Aorta (tissue), 5 donors: ENCODE results near the gene MAP3K9. TPM values are rescaled to one million over a fixed set of nuclear protein-coding genes. Genes with fewer than 3 reads are reported as not detected.
A peak's percentile ranks its signal among the peaks of the same experiment; 100 is the strongest.

ENCODE experiments used
- ATAC-seq: fragments of 200-7000 bp; cut with Tn5 transposase; one replicate; pipeline ENCODE4 v1.9.1; 2022; ENCODE audit warnings: moderate library complexity; ENCODE audit not compliant: low FRiP score
- DNase-seq, 2 donors: peaks; one replicate each; pipeline ENCODE4 v3.0.0-alpha.2; 2020
- H3K27ac ChIP-seq, 2 donors: one replicate each; pipeline ENCODE4 v1.5.1; 2013; ENCODE audit warnings: low read length in 2 of 2, mild to moderate bottlenecking in 2 of 2, moderate library complexity in 2 of 2, control low read depth in 1 of 2, inconsistent platforms in 1 of 2, low read depth in 1 of 2
- H3K27me3 ChIP-seq, 2 donors: one replicate each; pipeline ENCODE4 v1.6.1; 2013; ENCODE audit warnings: control low read depth in 1 of 2, low read length in 1 of 2, mild to moderate bottlenecking in 1 of 2, moderate library complexity in 1 of 2; ENCODE audit not compliant: insufficient read depth in 2 of 2, control insufficient read depth in 1 of 2
- H3K36me3 ChIP-seq, 2 donors: one replicate each; pipeline ENCODE4 v1.6.1; 2013; ENCODE audit warnings: control low read depth in 1 of 2, low read length in 1 of 2, mild to moderate bottlenecking in 1 of 2; ENCODE audit not compliant: insufficient read depth in 2 of 2, control insufficient read depth in 1 of 2
- H3K4me1 ChIP-seq, 2 donors: one replicate each; pipeline ENCODE4 v1.6.1; 2013; ENCODE audit warnings: low read length in 2 of 2, control low read depth in 1 of 2, mild to moderate bottlenecking in 1 of 2, moderate library complexity in 1 of 2; ENCODE audit not compliant: insufficient read depth in 2 of 2, control insufficient read depth in 1 of 2
- H3K4me3 ChIP-seq, 2 donors: one replicate each; pipeline ENCODE4 v1.5.1; 2013; ENCODE audit warnings: low read length in 2 of 2, control low read depth in 1 of 2, mild to moderate bottlenecking in 1 of 2
- H3K9me3 ChIP-seq: one replicate; pipeline ENCODE4 v1.6.1; 2013; ENCODE audit warnings: mild to moderate bottlenecking, low read length; ENCODE audit not compliant: control insufficient read depth
- WGBS, 2 donors: extraction: QIAGEN DNeasy Blood & Tissue Kit; methylation state at CpG; one replicate each; pipeline ENCODE4 v1.1.7; 2013; 5-methylcytosine and 5-hydroxymethylcytosine counted together
- intact Hi-C, 2 donors: fragments of 100-400 bp; cut with DNase I; formaldehyde crosslinking; loops; one replicate each; pipeline versions ENCODE4 v1.14.2 to v1.15.0; 2022
- polyA plus RNA-seq, 2 donors: library from polyadenylated mRNA; stranded (reverse); fragments of 200-250 nt; gene quantifications; one replicate each; pipeline ENCODE4 v1.2.3, GENCODE V29; 2013
- total RNA-seq, 2 donors: library from RNA; stranded (reverse); fragmentation: NEBNext Ultra II Directional; extraction: Animal tissue kit (Norgen Biotek cat#: 25700); gene quantifications; one replicate each; pipeline ENCODE4 v1.2.1, GENCODE V29; 2021
- donor health status: healthy with polysubstance abuse.
- donor health status: Bipolar disorder and iron deficiency.
- donor health status: DM: no; HTN: no; CAD: no.
- donor health status: DM: no; HTN: no; CAD: no.
- donor health status: DM: yes; HTN: yes; CAD: no.

The MAP3K9 gene
- total and polyA plus RNA-seq, 4 donors, result 0.20 to 1.5 (median 0.73) TPM

DNA sequence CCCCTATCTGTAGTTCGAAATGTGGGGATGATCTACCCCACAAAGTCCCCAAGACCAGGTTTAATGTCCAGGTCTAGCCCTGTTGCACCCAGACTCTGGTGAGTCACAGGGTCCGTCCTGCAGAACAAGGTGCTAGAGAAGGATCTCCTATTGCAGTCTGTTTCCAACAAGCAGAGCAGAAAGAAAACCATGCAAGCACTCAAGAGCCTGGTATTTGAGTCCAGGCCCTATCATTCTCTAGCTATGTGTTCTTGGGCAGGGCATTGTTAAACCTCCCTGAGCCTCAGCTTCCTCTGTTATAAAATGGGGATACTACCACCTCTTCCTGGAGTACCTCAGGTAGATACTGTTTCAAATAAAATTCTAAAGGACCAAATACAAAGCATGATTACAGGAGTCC is 24.4 kb downstream of the MAP3K9 start:
- 78 to 86% methylated on average over 2 of the region's 2 CpGs for WGBS, 2 donors
- H3K9me3 ChIP-seq, result no peaks in the 10 kb centered on the region
- H3K4me3 ChIP-seq, result no peak overlapping the region
- no peaks in the 10 kb centered on the region for H3K27me3 ChIP-seq
- no peaks in the 10 kb centered on the region for H3K4me1 ChIP-seq
- DNase-seq (no peak), ATAC-seq (no peak)
- intact Hi-C loops, result no loop called here
- no peak overlapping the region for H3K27ac ChIP-seq
- H3K36me3 ChIP-seq, result no peaks in the 10 kb centered on the region

- 76 to 86% methylated on average over 2 of the region's 2 CpGs for WGBS, 2 donors
- Histone ChIP-seq H3K4me1 (no peaks in the 10 kb centered on the region), H3K27ac (no peak overlapping the region), H3K36me3 (no peaks in the 10 kb centered on the region), H3K27me3 (no peaks in the 10 kb centered on the region), H3K4me3 (no peak overlapping the region), H3K9me3 (no peaks in the 10 kb centered on the region)
- intact Hi-C loops, result no loop called here
- no peak for ATAC-seq
- DNase-seq, result no peak
Measured at GRCh38 chr14:70782361-70782760, 27.0 kb downstream of the MAP3K9 start.

DNA sequence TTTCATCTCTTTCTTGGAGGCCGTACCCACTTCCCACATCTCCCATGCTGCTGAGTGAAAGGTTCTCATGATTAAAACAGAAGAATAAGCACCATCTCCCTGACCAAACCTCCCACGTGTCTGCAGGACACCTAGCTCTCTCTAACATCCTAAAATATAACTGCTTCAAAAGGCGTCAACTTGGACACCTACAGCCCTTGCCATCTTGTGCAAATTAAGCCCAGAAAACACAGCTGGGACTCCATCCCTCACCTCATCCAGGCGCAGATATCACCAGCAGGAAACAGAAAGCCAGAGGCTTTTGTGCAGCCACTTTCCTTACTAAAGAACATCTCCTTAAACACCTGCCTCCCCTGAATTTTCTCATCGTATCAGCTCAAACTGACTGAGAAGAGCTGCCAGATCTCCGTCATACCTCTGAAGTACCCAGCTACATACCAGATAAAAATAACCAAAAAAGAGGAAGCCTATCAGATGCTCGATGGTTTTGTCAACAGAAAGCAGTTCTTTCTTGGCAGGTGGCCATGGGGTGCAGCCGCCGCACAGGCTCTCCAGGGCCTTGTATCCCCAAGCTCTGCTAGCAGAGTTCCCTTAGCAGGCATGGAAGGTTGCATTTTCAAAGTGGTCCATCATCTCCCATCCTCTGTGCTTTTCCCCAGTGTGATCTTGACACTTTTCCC is 28.8 kb downstream of the MAP3K9 start:
- intact Hi-C loops, result no loop called here
- Histone ChIP-seq H3K27ac (no peak overlapping the region), H3K4me1 (no peaks in the 10 kb centered on the region), H3K36me3 (no peaks in the 10 kb centered on the region), H3K4me3 (no peak overlapping the region), H3K27me3 (no peaks in the 10 kb centered on the region), H3K9me3 (no peaks in the 10 kb centered on the region)
- WGBS, 2 donors, result 44 to 45% methylated on average over 9 of the region's 9 CpGs
- peak in 1 of 2 donors; percentile 69 for DNase-seq
- ATAC-seq, result no peak

DNA sequence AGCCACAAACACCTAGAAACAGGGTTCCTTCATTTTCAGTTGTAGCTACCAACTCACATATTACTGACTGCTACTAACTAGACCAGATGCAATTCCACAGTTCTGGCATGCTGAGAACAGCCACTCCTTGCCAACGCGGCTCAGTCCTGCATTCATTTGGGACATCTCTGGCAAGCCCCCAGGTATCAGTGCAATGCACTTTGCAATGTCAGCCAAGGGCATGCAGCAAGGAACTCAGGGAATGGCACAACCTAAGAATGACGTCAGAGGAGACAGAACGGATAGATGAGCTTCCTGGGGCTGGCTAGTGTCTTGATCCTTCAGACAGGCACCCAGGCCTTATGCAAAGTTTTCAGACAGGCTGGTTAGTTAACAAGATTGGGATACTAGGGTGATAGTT is 29.6 kb downstream of the MAP3K9 start:
- ATAC-seq, result no peak
- Histone ChIP-seq H3K27me3 (no peaks in the 10 kb centered on the region), H3K4me3 (no peak overlapping the region), H3K9me3 (no peaks in the 10 kb centered on the region), H3K36me3 (no peaks in the 10 kb centered on the region), H3K4me1 (no peaks in the 10 kb centered on the region), H3K27ac (no peak overlapping the region)
- intact Hi-C loops, result no loop called here
- WGBS, 2 donors, result 79 to 85% methylated on average over 4 of the region's 4 CpGs
- no peak for DNase-seq

DNA sequence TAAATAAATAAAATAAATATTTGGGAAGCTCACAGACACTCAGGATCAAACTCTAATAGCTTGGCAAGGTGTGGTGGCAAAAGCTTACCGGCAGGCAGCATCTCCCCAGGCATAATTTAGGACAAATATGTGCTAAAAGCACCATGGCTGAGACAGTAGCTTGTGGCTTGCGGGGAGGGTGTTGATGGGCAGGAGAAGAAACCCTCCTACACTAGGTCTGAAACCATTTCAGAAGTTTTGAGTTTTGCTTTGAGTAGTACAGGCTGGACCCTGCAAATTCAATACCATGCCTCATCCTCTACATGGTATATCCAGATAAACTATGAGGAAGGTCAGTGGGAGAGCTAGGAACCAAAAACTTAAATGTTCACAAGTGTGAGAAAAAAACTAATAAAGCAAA is 33.1 kb downstream of the MAP3K9 start:
- no peak overlapping the region for H3K27ac ChIP-seq
- no peaks in the 10 kb centered on the region for H3K4me1 ChIP-seq
- H3K36me3 ChIP-seq, result no peaks in the 10 kb centered on the region
- no peak for ATAC-seq
- no peaks in the 10 kb centered on the region for H3K27me3 ChIP-seq
- H3K9me3 ChIP-seq, result no peaks in the 10 kb centered on the region
- no peak overlapping the region for H3K4me3 ChIP-seq
- 95 to 99% methylated on average over 2 of the region's 2 CpGs for WGBS, 2 donors
- no peak for DNase-seq
- intact Hi-C loops, result no loop called here

- 76 to 84% methylated on average over 3 of the region's 3 CpGs for WGBS, 2 donors
- DNase-seq (no peak), ATAC-seq (no peak)
- H3K9me3 ChIP-seq, result no peaks in the 10 kb centered on the region
- H3K4me3 ChIP-seq, result no peak overlapping the region
- intact Hi-C loops, result no loop called here
- H3K27me3 ChIP-seq, result no peaks in the 10 kb centered on the region
- H3K36me3 ChIP-seq, result no peaks in the 10 kb centered on the region
- H3K27ac ChIP-seq, result no peak overlapping the region
- H3K4me1 ChIP-seq, result no peaks in the 10 kb centered on the region
Measured at GRCh38 chr14:70773182-70773862, 36.0 kb downstream of the MAP3K9 start.

- no peak overlapping the region for H3K27ac ChIP-seq
- WGBS, 2 donors, result 51 to 54% methylated on average over 15 of the region's 15 CpGs
- ATAC-seq, result no peak
Measured at GRCh38 chr14:70771781-70772212, 37.5 kb downstream of the MAP3K9 start.

GRCh38 chr14:70770490-70770889 is 38.8 kb downstream of the MAP3K9 start:
- 78 to 81% methylated on average over 7 of the region's 7 CpGs for WGBS, 2 donors

More at GRCh38 chr14:70771781-70772212, 37.5 kb downstream of the MAP3K9 start:
- peak in 1 of 2 donors; percentile 50 for DNase-seq
- intact Hi-C loops, result no loop called here
- H3K36me3 ChIP-seq, result no peaks in the 10 kb centered on the region
- no peaks in the 10 kb centered on the region for H3K27me3 ChIP-seq
- H3K9me3 ChIP-seq, result no peaks in the 10 kb centered on the region
- no peak overlapping the region for H3K4me3 ChIP-seq
- H3K4me1 ChIP-seq, result no peaks in the 10 kb centered on the region

GRCh38 chr14:70759398-70759797 is 49.9 kb downstream of the MAP3K9 start:
- no peak for DNase-seq
- Histone ChIP-seq H3K9me3 (no peaks in the 10 kb centered on the region), H3K27ac (no peak overlapping the region), H3K4me3 (no peak overlapping the region), H3K36me3 (no peaks in the 10 kb centered on the region), H3K4me1 (no peaks in the 10 kb centered on the region), H3K27me3 (no peaks in the 10 kb centered on the region)
- no peak for ATAC-seq
- intact Hi-C loops, result no loop called here
- 83 to 91% methylated on average over 1 of the region's 1 CpG for WGBS, 2 donors

More at GRCh38 chr14:70770490-70770889, 38.8 kb downstream of the MAP3K9 start:
- intact Hi-C loops, result no loop called here
- H3K4me3 ChIP-seq, result no peak overlapping the region
- H3K4me1 ChIP-seq, result no peaks in the 10 kb centered on the region
- H3K9me3 ChIP-seq, result no peaks in the 10 kb centered on the region
- no peak for DNase-seq
- H3K27ac ChIP-seq, result no peak overlapping the region
- no peak for ATAC-seq
- no peaks in the 10 kb centered on the region for H3K27me3 ChIP-seq
- H3K36me3 ChIP-seq, result no peaks in the 10 kb centered on the region
